GM23338 (cell line): Measurements from ENCODE around the gene SH3PXD2B. TPM values are rescaled to one million over a fixed set of nuclear protein-coding genes. Genes with fewer than 3 reads are reported as not detected.

ENCODE experiments used
- ATAC-seq: fragments of 200-7000 bp; cut with Tn5 transposase; 3 replicates; pipeline ENCODE4 v1.9.1; 2020
- DNase-seq: peaks from one replicate; pipeline ENCODE4 v3.0.0-alpha.2; 2015; ENCODE audit warnings: low spot score
- H2AFZ ChIP-seq: fragments of 200-600 bp; sonication (generic); 2 replicates; pipeline ENCODE4 v1.8.0; 2016; ENCODE audit warnings: antibody characterized with exemption, mild to moderate bottlenecking, moderate library complexity
- H3F3A ChIP-seq: fragments of 200-600 bp; sonication (generic); replicated peaks from 2 replicates; pipeline ENCODE4 v1.8.0; 2017; ENCODE audit warnings: antibody characterized with exemption, mixed run types, low read depth
- H3K27ac ChIP-seq: fragments of 200-600 bp; sonication (generic); 2 replicates; pipeline ENCODE4 v1.6.1; 2016; ENCODE audit warnings: low read depth
- H3K27me3 ChIP-seq: fragments of 200-600 bp; sonication (generic); 2 replicates; pipeline ENCODE4 v1.8.0; 2016; ENCODE audit warnings: mild to moderate bottlenecking, mixed run types, moderate library complexity; ENCODE audit not compliant: insufficient read depth
- H3K36me3 ChIP-seq: fragments of 200-600 bp; sonication (generic); 2 replicates; pipeline ENCODE4 v1.8.0; 2016; ENCODE audit warnings: mild to moderate bottlenecking; ENCODE audit not compliant: insufficient read depth
- H3K4me1 ChIP-seq: fragments of 200-600 bp; sonication (generic); 2 replicates; pipeline ENCODE4 v1.8.0; 2016; ENCODE audit warnings: mild to moderate bottlenecking, moderate library complexity; ENCODE audit not compliant: insufficient read depth
- H3K4me2 ChIP-seq: fragments of 200-600 bp; sonication (generic); 2 replicates; pipeline ENCODE4 v1.7.1; 2017; ENCODE audit warnings: mixed run types
- H3K4me3 ChIP-seq: fragments of 200-600 bp; sonication (generic); 2 replicates; pipeline ENCODE4 v1.6.1; 2016; ENCODE audit warnings: mixed run types
- H3K79me2 ChIP-seq: fragments of 200-600 bp; sonication (generic); replicated peaks from 2 replicates; pipeline ENCODE4 v1.8.0; 2017; ENCODE audit warnings: mild to moderate bottlenecking; ENCODE audit not compliant: insufficient read depth
- H3K9me2 ChIP-seq: fragments of 200-600 bp; sonication (generic); 2 replicates; pipeline ENCODE4 v1.8.0; 2017; ENCODE audit not compliant: insufficient read depth
- H4K20me1 ChIP-seq: fragments of 200-600 bp; sonication (generic); replicated peaks from 2 replicates; pipeline ENCODE4 v1.8.0; 2017; ENCODE audit warnings: mild to moderate bottlenecking; ENCODE audit not compliant: insufficient read depth
- H3K27ac Mint-ChIP-seq: 2 replicates; pipeline ENCODE4 v1.8.0; 2020; ENCODE audit warnings: inconsistent platforms, mild to moderate bottlenecking, moderate library complexity, mixed read lengths
- H3K27me3 Mint-ChIP-seq: 3 replicates; pipeline ENCODE4 v1.8.0; 2022; ENCODE audit warnings: low read depth, mild to moderate bottlenecking, moderate library complexity, mixed read lengths, inconsistent platforms; ENCODE audit not compliant: insufficient read depth, poor library complexity
- H3K36me3 Mint-ChIP-seq: 3 replicates; pipeline ENCODE4 v1.8.0; 2021; ENCODE audit warnings: low read depth, mild to moderate bottlenecking, inconsistent platforms, moderate library complexity, mixed read lengths
- H3K4me1 Mint-ChIP-seq: 3 replicates; pipeline ENCODE4 v1.8.0; 2020; ENCODE audit warnings: mild to moderate bottlenecking, inconsistent platforms, mixed read lengths
- H3K4me3 Mint-ChIP-seq: 3 replicates; pipeline ENCODE4 v1.8.0; 2021; ENCODE audit warnings: moderate library complexity, mild to moderate bottlenecking, inconsistent platforms, mixed read lengths
- H3K9me3 Mint-ChIP-seq: 3 replicates; pipeline ENCODE4 v1.8.0; 2020; ENCODE audit warnings: moderate library complexity, mild to moderate bottlenecking, inconsistent platforms, mixed read lengths
- CREB1 ChIP-seq: fragments of 250-450 bp; sonication (Bioruptor Pico); IDR thresholded peaks from 2 replicates; pipeline ENCODE4 v1.5.0; 2020; ENCODE audit warnings: low read depth, mild to moderate bottlenecking, moderate library complexity
- CTCF ChIP-seq, 2 experiments: fragments of 200-600 bp in 1 of 2; sonication (generic) in 1 of 2; conservative IDR thresholded peaks; 2 replicates each; pipeline versions ENCODE4 v1.5.1 to v1.6.1; 2016 to 2017; ENCODE audit warnings: antibody characterized with exemption in 2 of 2, low read depth in 2 of 2, mild to moderate bottlenecking in 2 of 2, moderate library complexity in 1 of 2
- ETS1 ChIP-seq: IDR thresholded peaks from 2 replicates; pipeline ENCODE4 v1.6.1; 2016; ENCODE audit warnings: antibody characterized with exemption
- EZH2phosphoT487 ChIP-seq: fragments of 200-600 bp; sonication (generic); IDR thresholded peaks from one replicate; pipeline ENCODE4 v1.8.1; 2018; ENCODE audit warnings: antibody characterized with exemption; ENCODE audit not compliant: unreplicated experiment
- JUNB ChIP-seq: IDR thresholded peaks from one replicate; pipeline ENCODE4 v1.6.1; 2016; ENCODE audit warnings: antibody characterized with exemption; ENCODE audit not compliant: unreplicated experiment
- NANOG ChIP-seq: IDR thresholded peaks from 2 replicates; pipeline ENCODE4 v1.6.1; 2016; ENCODE audit warnings: antibody characterized with exemption, borderline replicate concordance
- POLR2AphosphoS5 ChIP-seq: IDR thresholded peaks from 2 replicates; pipeline ENCODE4 v1.6.1; 2016; ENCODE audit warnings: antibody characterized with exemption, low read depth
- REST ChIP-seq: IDR thresholded peaks from one replicate; pipeline ENCODE4 v1.6.1; 2018; ENCODE audit warnings: antibody characterized with exemption; ENCODE audit not compliant: unreplicated experiment
- STAT1 ChIP-seq: IDR thresholded peaks from one replicate; pipeline ENCODE4 v1.6.1; 2016; ENCODE audit warnings: antibody characterized with exemption; ENCODE audit not compliant: unreplicated experiment
- ZNF114 ChIP-seq: fragments of 250-450 bp; sonication (Bioruptor Pico); IDR thresholded peaks from 2 replicates; pipeline ENCODE4 v1.5.0; 2020; ENCODE audit warnings: mild to moderate bottlenecking, moderate library complexity
- ZNF331 ChIP-seq: fragments of 250-450 bp; sonication (Bioruptor Pico); IDR thresholded peaks from 2 replicates; pipeline ENCODE4 v1.5.0; 2020; ENCODE audit warnings: low read depth, mild to moderate bottlenecking, moderate library complexity
- polyA plus RNA-seq: library from polyadenylated mRNA; unstranded; fragments of >200 nt; fragmentation: Nextera tagmentation; extraction: Ambion mirVana; gene quantifications from 2 replicates; pipeline ENCODE4 v1.2.1, GENCODE V29; 2016
- total RNA-seq: library from RNA; depleted of rRNA; stranded (reverse); fragments of >200 nt; shearing (Covaris generic); gene quantifications from 2 replicates; pipeline ENCODE4 v1.2.3, GENCODE V29; 2014

The SH3PXD2B gene
- total and polyA plus RNA-seq, 2 experiments from 2014 or later: 40.2 to 52.5 TPM

- TF ChIP-seq EZH2phosphoT487 (no peak), ZNF114 (no peak), STAT1 (no peak), ETS1 (no peak), CREB1 (CRISPR knock-in tag) (no peak)
These were observed 152.1 kb downstream of the SH3PXD2B start (continued) for GRCh38 chr5:172302047-172302710.

- H4K20me1 ChIP-seq: no peaks in the 10 kb centered on the region
- H3K36me3 Mint-ChIP-seq: no peaks in the 10 kb centered on the region
- H3K36me3 ChIP-seq: no peaks in the 10 kb centered on the region
- H3K4me3 ChIP-seq: no peak overlapping the region
- ATAC-seq (no peak), DNase-seq (no peak)
- H3K27ac ChIP-seq: no peak overlapping the region
- H3K27me3 Mint-ChIP-seq: peaks cover 6% of the 10 kb centered on the region
- no peaks in the 10 kb centered on the region for H3K27me3 ChIP-seq
- no peak overlapping the region for H3K4me3 Mint-ChIP-seq
- no peak overlapping the region for H2AFZ ChIP-seq
- no peaks in the 10 kb centered on the region for H3K9me2 ChIP-seq
- H3K27ac Mint-ChIP-seq: no peak overlapping the region
- H3K4me2 ChIP-seq: no peak overlapping the region
- no peaks in the 10 kb centered on the region for H3K79me2 ChIP-seq
- peaks cover 4% of the 10 kb centered on the region for H3K4me1 Mint-ChIP-seq
- no peaks in the 10 kb centered on the region for H3K4me1 ChIP-seq
- H3K9me3 Mint-ChIP-seq: peaks cover 5% of the 10 kb centered on the region; the same call in 2 of the 3 replicates
- H3F3A ChIP-seq: no peaks in the 10 kb centered on the region
- TF ChIP-seq POLR2AphosphoS5 (no peak), CTCF (conservative IDR thresholded peaks at IDR 0.05; ENCODE audit: low read depth in 2 of 2) (no peak), ETS1 (no peak), REST (no peak), ZNF331 (CRISPR knock-in tag) (no peak), CREB1 (CRISPR knock-in tag) (no peak), JUNB (no peak), NANOG (no peak), ZNF114 (no peak), STAT1 (no peak)
These were observed 154.3 kb downstream of the SH3PXD2B start for GRCh38 chr5:172299916-172300439.
